Measurements from ENCODE around the gene JAK1.

The JAK1 gene

GRCh38 chr1:64950284-64950809 is 16.0 kb downstream of the JAK1 start:
- in situ Hi-C loops (cut with HindIII; ENCODE audit: low sequenced_read_pairs): no loop called here

GRCh38 chr1:64948905-64949833 is 17.2 kb downstream of the JAK1 start:
- in situ Hi-C loops (cut with HindIII; ENCODE audit: low sequenced_read_pairs): no loop called here
- no peak for TF ChIP-seq CTCF (IDR thresholded peaks at IDR 0.05; ENCODE audit: low read depth, low read length)
- H3K4me3 ChIP-seq (ENCODE audit: low read depth, low read length): no peak overlapping the region
- no peak for DNase-seq (ENCODE audit: low read depth, low spot score)

More at GRCh38 chr1:64950284-64950809, 16.0 kb downstream of the JAK1 start:
- no peak for TF ChIP-seq CTCF (IDR thresholded peaks at IDR 0.05; ENCODE audit: low read depth, low read length)
- H3K4me3 ChIP-seq (ENCODE audit: low read depth, low read length): no peak overlapping the region
- no peak for DNase-seq (ENCODE audit: low read depth, low spot score)

GRCh38 chr1:64948216-64948615 is 18.1 kb downstream of the JAK1 start:
- DNase-seq (ENCODE audit: low read depth, low spot score): no peak
- no peak overlapping the region for H3K4me3 ChIP-seq (ENCODE audit: low read depth, low read length)
- no peak for TF ChIP-seq CTCF (IDR thresholded peaks at IDR 0.05; ENCODE audit: low read depth, low read length)
- in situ Hi-C loops (cut with HindIII; ENCODE audit: low sequenced_read_pairs): no loop called here

GRCh38 chr1:64946916-64947315 is 19.4 kb downstream of the JAK1 start:
- no peak for TF ChIP-seq CTCF (IDR thresholded peaks at IDR 0.05; ENCODE audit: low read depth, low read length)

GRCh38 chr1:64944913-64945312 is 21.4 kb downstream of the JAK1 start:
- in situ Hi-C loops (cut with HindIII; ENCODE audit: low sequenced_read_pairs): no loop called here
- no peak overlapping the region for H3K4me3 ChIP-seq (ENCODE audit: low read depth, low read length)
- no peak for TF ChIP-seq CTCF (IDR thresholded peaks at IDR 0.05; ENCODE audit: low read depth, low read length)
- no peak for DNase-seq (ENCODE audit: low read depth, low spot score)

More at GRCh38 chr1:64946916-64947315, 19.4 kb downstream of the JAK1 start:
- in situ Hi-C loops (cut with HindIII; ENCODE audit: low sequenced_read_pairs): no loop called here
- H3K4me3 ChIP-seq (ENCODE audit: low read depth, low read length): no peak overlapping the region
- DNase-seq (ENCODE audit: low read depth, low spot score): no peak

- DNase-seq (ENCODE audit: low read depth, low spot score): no peak
- in situ Hi-C loops (cut with HindIII; ENCODE audit: low sequenced_read_pairs): no loop called here
- no peak overlapping the region for H3K4me3 ChIP-seq (ENCODE audit: low read depth, low read length)
- TF ChIP-seq CTCF (IDR thresholded peaks at IDR 0.05; ENCODE audit: low read depth, low read length): no peak
These were observed 23.7 kb downstream of the JAK1 start for GRCh38 chr1:64942675-64943074.
